ENCODE results near the gene GLIPR2.

GRCh38 chr9:36125062-36125855 lies 11.3 kb upstream of the GLIPR2 start:
- TF ChIP-seq CTCF (IDR thresholded peaks at IDR 0.05), result no peak
- no peak for TF ChIP-seq POLR2A (IDR thresholded peaks at IDR 0.05)
